ENCODE measurements around the gene OTULIN.

Gene OTULIN

DNA sequence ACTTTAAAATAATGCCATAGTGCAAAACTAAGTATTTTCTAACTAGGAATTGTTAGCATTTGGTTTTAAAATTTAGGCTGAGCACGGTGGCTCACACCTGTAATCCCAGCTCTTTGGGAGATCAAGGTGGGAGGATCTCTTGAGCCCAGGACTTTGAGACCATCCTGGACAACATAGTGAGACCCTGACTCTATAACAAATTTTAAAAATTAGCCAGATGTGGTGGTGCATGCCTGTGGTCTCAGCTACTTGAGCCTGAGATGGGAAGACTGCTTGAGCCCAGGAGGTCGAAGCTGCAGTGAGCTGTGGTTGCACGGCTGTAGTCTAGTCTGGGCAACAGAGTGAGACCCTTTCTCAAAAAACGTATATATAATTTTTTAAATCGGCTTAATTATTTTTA, 4.9 kb downstream of the OTULIN start:
- DNase-seq = no peak

GRCh38 chr5:14669975-14670374, 5.5 kb downstream of the OTULIN start:
- DNase-seq = no peak

- DNase-seq = no peak
Measured at GRCh38 chr5:14671414-14671813, 6.9 kb downstream of the OTULIN start.

GRCh38 chr5:14672082-14672481, 7.6 kb downstream of the OTULIN start:
- no peak for DNase-seq

GRCh38 chr5:14672484-14673394, 8.2 kb downstream of the OTULIN start:
- no peak for DNase-seq

DNA sequence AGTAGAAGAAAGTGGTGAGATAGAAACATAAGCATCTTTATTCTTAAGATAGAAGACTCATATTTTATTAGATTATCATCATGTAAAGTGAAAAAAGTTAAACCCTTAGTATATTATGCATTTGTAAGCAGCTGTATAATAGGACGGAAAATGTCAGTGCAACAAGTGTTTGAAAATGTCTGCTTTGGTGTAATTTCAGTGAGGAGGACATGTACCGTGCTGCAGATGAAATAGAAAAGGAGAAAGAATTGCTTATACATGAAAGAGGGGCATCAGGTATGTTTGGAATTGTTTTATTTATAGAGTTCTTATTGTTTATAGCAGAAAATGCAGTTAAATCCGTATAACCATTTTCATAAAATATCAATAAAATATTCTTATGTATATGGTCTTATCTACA, 8.9 kb downstream of the OTULIN start:
- DNase-seq = no peak

DNA sequence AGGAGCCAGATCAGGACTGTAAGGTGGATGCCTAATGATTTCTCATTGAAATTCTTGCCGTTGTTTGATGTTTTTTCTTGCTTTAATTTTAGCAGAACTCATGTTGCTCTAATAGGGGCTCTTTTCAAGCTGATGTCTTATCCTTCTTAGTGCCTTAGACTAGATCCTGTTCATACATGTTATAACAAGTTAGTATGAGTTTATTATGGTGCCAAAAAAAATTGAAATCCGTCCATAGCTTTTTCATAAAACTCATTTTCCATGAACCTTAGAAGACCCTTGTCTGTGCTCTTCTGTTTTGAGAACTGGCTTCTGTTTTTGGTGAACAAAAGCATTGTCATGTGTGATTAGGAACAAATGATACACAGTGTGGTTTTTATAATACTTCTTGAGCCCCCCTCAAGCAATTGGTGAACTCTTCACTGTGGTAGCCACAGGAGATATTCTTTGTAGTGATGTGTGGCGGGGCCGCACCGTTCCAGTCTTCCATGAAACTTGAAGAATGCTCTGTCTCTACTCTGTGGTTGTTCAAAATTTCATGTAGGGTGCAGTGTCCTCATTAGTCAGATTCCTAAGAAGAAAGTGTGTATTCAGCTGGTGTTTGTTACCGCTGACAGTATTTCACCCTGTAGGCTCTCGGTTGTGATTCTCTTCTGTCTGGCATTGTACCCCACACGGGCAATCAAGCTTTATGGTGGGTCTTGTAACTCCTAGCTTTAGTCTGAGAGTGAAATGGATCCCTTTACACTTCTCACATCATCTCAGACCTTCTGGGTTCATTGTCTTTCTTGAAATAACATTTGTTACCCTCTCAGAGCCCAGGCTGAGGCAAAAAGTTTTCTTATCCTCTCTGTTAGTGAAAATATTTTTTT, 10.7 kb downstream of the OTULIN start:
- no peak for DNase-seq

DNA sequence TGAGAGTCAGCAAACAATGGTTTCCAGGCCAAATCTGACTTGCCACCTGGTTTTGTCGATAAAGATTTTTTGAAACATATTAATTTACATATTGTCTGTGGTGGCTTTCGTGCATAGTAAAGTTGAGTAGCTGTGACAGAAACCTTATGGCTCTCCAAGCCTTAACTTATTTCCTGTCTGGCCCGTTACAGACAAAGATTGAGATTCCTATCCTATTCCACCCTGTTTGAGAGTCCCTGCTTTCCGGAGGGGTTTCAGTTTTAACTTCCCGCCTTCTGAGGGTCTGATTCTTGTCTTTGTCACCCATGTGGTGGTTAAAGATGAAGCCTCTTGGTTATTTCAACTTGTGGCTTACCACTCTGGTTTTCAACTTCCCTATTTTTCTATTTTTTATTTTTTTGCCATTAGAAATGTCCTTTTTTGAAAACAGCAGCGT, 11.4 kb downstream of the OTULIN start:
- no peak for DNase-seq

DNA sequence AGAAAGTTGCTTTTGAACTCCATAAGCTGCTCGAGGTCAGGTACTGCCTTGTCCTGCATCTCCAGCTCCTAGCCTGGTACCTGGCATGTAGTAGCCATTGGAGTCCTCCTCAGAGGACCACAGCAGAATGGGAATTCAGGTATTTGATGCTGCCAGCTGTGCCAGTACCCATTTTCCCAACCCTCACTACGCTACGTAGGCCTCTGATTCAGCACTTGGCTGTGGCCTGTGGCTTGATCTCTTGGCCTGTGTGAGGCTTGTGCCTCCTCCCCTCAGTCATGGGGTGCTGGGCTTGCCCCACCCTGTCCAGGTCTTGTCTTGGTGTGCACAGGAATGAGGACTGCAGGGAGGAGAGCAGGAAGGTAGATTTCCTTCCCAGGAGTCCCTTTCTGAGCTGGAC, 11.8 kb downstream of the OTULIN start:
- DNase-seq = no peak

GRCh38 chr5:14678773-14679334, 14.3 kb downstream of the OTULIN start:
- no peak for DNase-seq

DNA sequence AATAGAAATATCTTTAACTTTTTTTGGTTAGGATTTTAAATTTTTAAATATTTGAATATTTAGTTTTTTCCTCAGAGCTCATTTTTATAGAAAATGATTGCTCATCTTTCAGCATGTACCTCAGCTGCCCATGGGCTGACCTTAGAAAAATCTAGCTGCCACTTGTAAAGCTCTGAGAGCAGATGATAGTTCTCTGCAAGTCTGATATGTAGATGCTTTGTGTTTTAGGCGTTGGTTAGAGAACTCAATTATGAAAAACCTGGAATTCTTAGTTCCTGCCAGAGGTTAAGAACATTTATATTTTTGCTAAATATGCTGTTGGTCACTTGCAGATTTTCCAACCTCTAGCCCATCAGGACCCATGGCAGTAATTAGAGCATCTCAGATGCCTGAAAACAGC, 15.1 kb downstream of the OTULIN start:
- no peak for DNase-seq

DNA sequence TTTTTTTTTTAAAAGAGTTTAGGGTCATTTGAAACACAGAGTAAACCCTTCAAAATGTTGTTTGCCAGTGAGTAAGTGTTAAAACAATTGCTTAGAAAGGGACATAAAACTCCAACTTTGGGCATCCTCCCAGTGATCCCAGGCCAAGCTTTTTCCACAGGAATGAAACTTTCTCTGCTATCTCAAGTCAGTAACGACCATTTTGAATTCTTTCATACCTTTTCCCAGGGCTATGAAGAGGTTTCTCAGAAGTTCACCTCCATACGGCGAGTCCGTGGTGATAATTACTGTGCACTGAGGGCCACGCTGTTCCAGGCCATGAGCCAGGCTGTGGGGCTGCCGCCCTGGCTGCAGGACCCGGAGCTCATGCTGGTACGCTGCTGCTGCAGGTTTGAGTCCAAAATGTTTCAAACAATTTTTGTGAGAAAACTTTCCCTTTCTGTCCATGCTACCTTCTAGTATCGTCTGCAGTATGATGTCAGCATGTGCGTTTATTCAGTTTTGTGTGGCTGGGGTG, 16.8 kb downstream of the OTULIN start:
- no peak for DNase-seq

DNA sequence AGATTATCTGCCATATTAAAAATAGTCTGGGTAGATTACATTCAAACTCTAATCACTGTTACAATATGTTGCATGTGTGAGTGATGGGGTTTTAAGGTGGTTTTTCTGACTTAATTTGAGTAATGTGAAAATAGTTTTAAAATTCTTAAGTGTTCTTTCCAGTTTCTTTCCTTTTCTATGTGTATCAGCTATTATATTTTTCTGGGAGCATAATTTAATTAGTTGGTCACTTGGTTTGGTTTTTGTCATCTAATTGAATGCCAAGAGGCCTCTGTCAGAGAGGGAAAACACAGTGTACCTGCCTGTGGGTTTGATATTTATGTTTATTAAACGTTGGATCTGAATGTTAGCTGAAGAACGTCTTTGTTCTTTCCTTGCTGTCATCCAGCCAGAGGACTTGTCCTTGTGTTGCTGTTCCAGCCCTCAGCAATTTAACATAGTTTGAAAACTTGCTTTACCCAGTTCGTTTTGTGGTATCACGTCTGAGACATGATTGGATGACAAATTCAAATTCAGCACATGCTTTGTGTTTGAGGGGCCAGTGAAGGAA, 19.5 kb downstream of the OTULIN start:
- no peak for DNase-seq

GRCh38 chr5:14684757-14685156, 20.2 kb downstream of the OTULIN start:
- no peak for DNase-seq

DNA sequence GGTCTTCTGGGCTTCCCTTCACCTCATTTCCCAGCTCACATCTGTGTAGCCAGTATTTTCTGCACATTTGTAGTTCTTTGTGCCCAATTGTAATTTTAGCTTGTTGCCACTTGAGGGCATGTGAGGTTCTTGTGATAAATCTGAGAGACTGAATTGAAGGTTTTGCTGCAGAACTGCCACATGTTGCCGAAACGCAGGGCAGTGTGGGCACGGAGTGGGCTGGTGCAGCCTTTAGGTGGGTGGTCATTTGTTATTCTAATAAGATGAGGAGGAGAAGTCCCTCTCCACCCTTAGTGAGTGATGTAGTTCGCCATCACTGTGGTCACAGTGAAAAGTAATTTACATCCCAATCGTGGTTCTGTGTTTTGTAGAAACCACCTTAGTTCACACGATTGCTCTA, 21.2 kb downstream of the OTULIN start:
- no peak for DNase-seq

- no peak for DNase-seq
Measured at GRCh38 chr5:14686517-14686916, 22.0 kb downstream of the OTULIN start.

DNA sequence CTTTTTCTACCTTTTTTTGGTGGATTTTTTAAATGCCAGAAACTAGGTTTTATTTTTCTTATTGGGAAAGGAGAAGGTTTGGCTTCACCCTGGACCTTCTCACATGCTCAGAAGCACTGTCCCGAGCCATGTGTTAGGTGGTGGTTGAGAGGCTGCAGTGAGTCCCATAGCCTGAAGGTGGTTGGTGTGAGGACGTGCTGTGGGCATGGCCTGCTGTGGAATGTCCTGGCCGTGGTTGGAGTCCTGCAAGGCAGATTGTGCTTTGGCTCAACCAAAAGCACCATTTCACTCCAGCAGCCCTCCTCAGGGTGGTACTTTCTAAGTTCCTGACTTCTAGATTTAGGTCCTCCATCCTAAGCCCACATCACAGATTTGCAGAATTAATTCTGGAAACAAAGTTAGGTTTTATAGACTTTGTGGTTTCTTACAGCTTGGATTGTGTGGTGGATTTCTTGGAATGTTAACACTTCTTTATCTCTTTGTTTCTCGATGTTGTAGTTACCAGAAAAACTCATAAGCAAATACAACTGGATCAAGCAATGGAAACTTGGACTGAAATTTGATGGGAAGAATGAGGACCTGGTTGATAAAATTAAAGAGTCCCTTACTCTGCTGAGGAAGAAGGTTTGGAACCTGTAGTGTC, 22.6 kb downstream of the OTULIN start:
- DNase-seq = no peak

DNA sequence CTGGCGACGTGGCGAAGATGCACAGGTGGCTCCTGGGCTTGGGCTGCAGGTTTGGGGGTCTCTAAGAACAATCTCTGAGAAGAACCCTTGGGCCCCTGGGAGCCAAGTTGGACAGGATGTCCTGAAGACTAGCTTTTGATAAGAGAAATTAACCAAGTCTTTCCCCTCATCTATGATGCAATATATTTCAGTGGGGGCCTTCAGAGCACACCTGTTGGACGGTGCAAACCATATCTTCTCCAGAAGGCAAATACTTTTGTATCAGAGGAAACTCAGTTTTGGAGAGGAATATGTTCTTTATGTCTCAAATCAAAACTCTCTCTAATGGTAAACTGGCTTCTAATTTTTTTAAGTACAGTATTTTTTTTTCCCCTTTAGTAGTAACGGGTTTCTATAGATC, 28.6 kb downstream of the OTULIN start:
- DNase-seq = no peak

DNA sequence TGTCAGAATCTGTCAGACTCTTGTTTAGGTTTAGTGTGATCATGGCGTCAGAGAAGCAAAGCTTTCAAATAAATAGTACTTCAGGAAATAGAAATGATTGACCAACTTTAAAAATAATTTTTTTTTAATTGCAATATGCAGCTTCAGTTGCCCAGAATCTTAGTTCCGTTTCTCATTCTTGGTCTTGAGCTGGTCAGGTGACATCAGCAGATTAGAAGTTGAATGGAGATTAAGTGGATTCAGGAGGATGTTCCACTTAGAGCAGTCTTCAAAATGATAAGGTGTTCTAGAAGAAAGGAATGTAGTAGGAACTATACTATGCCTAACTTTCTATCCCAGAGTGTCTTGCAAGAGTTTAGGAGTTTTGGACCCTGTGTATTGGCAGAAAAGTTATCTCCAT, 30.6 kb downstream of the OTULIN start:
- DNase-seq = no peak

- no peak for DNase-seq
Measured at GRCh38 chr5:14696057-14696456, 31.5 kb downstream of the OTULIN start.

GRCh38 chr5:14696851-14697250, 32.3 kb downstream of the OTULIN start:
- DNase-seq = no peak

DNA sequence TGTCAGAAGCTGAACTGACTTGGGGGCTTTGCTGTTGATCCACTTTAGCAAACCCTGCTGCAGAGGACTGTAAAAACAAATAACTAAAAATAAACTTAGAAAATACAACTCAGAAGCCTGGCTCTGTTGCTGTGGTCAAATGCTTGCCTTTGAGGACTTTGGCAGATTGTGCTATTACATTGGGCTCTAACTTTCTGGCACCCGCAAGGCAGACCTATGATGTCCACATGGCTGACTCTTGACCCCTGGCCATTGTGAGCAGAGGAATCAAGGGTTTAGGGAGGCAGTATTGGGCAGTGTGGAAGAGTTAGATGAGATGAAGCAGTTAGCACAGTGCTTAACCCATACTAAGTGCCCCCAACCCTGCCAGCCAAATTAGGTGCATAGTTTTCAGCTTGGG, 34.0 kb downstream of the OTULIN start:
- DNase-seq = no peak

GRCh38 chr5:14699159-14699558, 34.6 kb downstream of the OTULIN start:
- no peak for DNase-seq

Data from stimulated activated CD4-positive, alpha-beta T cell treated with anti-CD3 and anti-CD28 coated beads, Interleukin-12 subunit alpha, Interleukin-12 subunit beta, amount 100 ng/mL, for 4 hours (primary cell).